ENCODE data around the gene ZNF581. TPM values are rescaled to one million over a fixed set of nuclear protein-coding genes. Genes with fewer than 3 reads are reported as not detected.

Gene ZNF581
- total RNA-seq, 1 experiment from 2014 or later, result 39.0 TPM

- H3K36me3 ChIP-seq (ENCODE audit: control insufficient read depth, insufficient read depth, low read length), result peaks cover 25% of the 10 kb centered on the region
- no TSS peak for BruUV-seq (replicated peaks)
- TF ChIP-seq TCF7L2 (IDR thresholded peaks at IDR 0.05; ENCODE audit: low read depth, low read length) (no peak), POLR2AphosphoS5 (IDR thresholded peaks at IDR 0.05; ENCODE audit: low read depth, low read length) (no peak)
- ATAC-seq, result no peak
- H3K4me3 ChIP-seq (ENCODE audit: low read depth in 2 of 2, low read length in 2 of 2), result peak overlapping the region in 1 of 2 experiments; percentile 23; a peak in 1 of 4 replicates
- H3K4me1 ChIP-seq (ENCODE audit: control insufficient read depth, insufficient read depth, low read length), result peaks cover 77% of the 10 kb centered on the region
- no peaks in the 10 kb centered on the region for H3K9me3 ChIP-seq (ENCODE audit: control insufficient read depth, insufficient read depth, low read depth, low read length)
- peak overlapping the region; percentile 96 for H3K27ac ChIP-seq (ENCODE audit: low read length)
- ChIA-PET CTCF (interaction anchor here (2.3 kb wide), 1 partner anchor 16 kb away, joined by 7 read pairs; no protein-coding TSS in a partner anchor), POLR2A (no interaction called here)
- in situ Hi-C loops (cut with HindIII; ENCODE audit: low pct_unique_long_range_greater_than_20kb, low sequenced_read_pairs) (no loop called here), intact Hi-C loops (cut with micrococcal nuclease; ENCODE audit: unreplicated experiment) (no loop called here)
- H3K27me3 ChIP-seq (ENCODE audit: control insufficient read depth, insufficient read depth, low read length), result no peaks in the 10 kb centered on the region
- no peak for DNase-seq (ENCODE audit: low read depth, low spot score)
Measured at GRCh38 chr19:55673465-55673864, 30.0 kb downstream of the ZNF581 start.

- ATAC-seq (no peak), DNase-seq (ENCODE audit: low read depth, low spot score) (no peak)
- BruUV-seq (replicated peaks), result no TSS peak
- Histone ChIP-seq H3K4me3 (ENCODE audit: low read depth in 2 of 2, low read length in 2 of 2) (peak overlapping the region; percentile 64 to 94), H3K27me3 (ENCODE audit: control insufficient read depth, insufficient read depth, low read length) (no peaks in the 10 kb centered on the region), H3K9me3 (ENCODE audit: control insufficient read depth, insufficient read depth, low read depth, low read length) (no peaks in the 10 kb centered on the region), H3K27ac (ENCODE audit: low read length) (peak overlapping the region; percentile 96), H3K4me1 (ENCODE audit: control insufficient read depth, insufficient read depth, low read length) (peaks cover 77% of the 10 kb centered on the region), H3K36me3 (ENCODE audit: control insufficient read depth, insufficient read depth, low read length) (peaks cover 26% of the 10 kb centered on the region)
- POLR2A ChIA-PET, result interaction anchor here (0.6 kb wide), 1 partner anchor 20 kb away, joined by 7 read pairs; the partner anchor contains the start of gene U2AF2
- CTCF ChIA-PET, result interaction anchor here (0.6 to 2.3 kb wide), 2 partner anchors 17 to 77 kb away, joined by 3 to 7 read pairs; no protein-coding TSS in a partner anchor
- intact Hi-C loops (cut with micrococcal nuclease; ENCODE audit: unreplicated experiment) (no loop called here), in situ Hi-C loops (cut with HindIII; ENCODE audit: low pct_unique_long_range_greater_than_20kb, low sequenced_read_pairs) (no loop called here)
- TF ChIP-seq TCF7L2 (IDR thresholded peaks at IDR 0.05; ENCODE audit: low read depth, low read length) (no peak), SIN3A (IDR thresholded peaks at IDR 0.05; ENCODE audit: borderline replicate concordance, insufficient read depth, low read depth, low read length) (no peak), REST (IDR thresholded peaks at IDR 0.05; ENCODE audit: insufficient read depth in 1 of 2, low read depth in 2 of 2, low read length in 1 of 2) (no peak), POLR2AphosphoS5 (IDR thresholded peaks at IDR 0.05; ENCODE audit: low read depth, low read length) (no peak)
- TF ChIP-seq, protein P1, sequence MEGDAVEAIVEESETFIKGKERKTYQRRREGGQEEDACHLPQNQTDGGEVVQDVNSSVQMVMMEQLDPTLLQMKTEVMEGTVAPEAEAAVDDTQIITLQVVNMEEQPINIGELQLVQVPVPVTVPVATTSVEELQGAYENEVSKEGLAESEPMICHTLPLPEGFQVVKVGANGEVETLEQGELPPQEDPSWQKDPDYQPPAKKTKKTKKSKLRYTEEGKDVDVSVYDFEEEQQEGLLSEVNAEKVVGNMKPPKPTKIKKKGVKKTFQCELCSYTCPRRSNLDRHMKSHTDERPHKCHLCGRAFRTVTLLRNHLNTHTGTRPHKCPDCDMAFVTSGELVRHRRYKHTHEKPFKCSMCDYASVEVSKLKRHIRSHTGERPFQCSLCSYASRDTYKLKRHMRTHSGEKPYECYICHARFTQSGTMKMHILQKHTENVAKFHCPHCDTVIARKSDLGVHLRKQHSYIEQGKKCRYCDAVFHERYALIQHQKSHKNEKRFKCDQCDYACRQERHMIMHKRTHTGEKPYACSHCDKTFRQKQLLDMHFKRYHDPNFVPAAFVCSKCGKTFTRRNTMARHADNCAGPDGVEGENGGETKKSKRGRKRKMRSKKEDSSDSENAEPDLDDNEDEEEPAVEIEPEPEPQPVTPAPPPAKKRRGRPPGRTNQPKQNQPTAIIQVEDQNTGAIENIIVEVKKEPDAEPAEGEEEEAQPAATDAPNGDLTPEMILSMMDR (IDR thresholded peaks at IDR 0.05), result no peak
Measured at GRCh38 chr19:55673889-55674288, 30.4 kb downstream of the ZNF581 start.

DNA sequence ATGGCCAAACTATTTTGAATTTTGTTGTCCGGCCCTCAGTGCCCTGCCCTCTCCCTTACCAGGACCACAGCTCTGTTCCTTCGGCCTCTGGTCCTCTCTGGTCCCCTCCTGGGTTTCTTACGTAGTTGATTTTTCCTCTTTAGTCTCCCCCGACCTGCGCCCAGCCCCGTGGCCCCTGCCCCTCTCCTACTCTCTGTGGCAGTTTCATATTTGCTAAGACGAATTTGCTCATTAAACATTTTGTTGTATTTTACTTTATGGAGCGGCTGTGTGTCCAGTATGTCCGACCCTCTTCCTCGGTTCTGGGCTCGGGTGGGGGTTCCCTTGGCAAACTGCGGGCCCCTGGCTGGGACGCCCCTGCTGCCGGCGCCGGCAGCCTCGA lies 31.0 kb downstream of the ZNF581 start:
- BruUV-seq (replicated peaks), result no TSS peak
- DNase-seq (ENCODE audit: low read depth, low spot score) (no peak), ATAC-seq (peak; percentile 3; the same call in 1 of the 2 replicates)
- CTCF ChIA-PET, result interaction anchor here (0.6 kb wide), 1 partner anchor 77 kb away, joined by 3 read pairs; no protein-coding TSS in a partner anchor
- Histone ChIP-seq H3K27me3 (ENCODE audit: control insufficient read depth, insufficient read depth, low read length) (no peaks in the 10 kb centered on the region), H3K9me3 (ENCODE audit: control insufficient read depth, insufficient read depth, low read depth, low read length) (no peaks in the 10 kb centered on the region), H3K27ac (ENCODE audit: low read length) (peak overlapping the region; percentile 83), H3K36me3 (ENCODE audit: control insufficient read depth, insufficient read depth, low read length) (peaks cover 26% of the 10 kb centered on the region), H3K4me3 (ENCODE audit: low read depth in 2 of 2, low read length in 2 of 2) (peak overlapping the region; percentile 64 to 94), H3K4me1 (ENCODE audit: control insufficient read depth, insufficient read depth, low read length) (peaks cover 77% of the 10 kb centered on the region)
- intact Hi-C loops (cut with micrococcal nuclease; ENCODE audit: unreplicated experiment), result no loop called here
- POLR2A ChIA-PET, result interaction anchor here (0.6 to 0.7 kb wide), 5 partner anchors 15 to 1800 kb away, joined by 3 to 7 read pairs (median 4); partner anchors contain the start of gene U2AF2
- TF ChIP-seq REST (IDR thresholded peaks at IDR 0.05; ENCODE audit: insufficient read depth in 1 of 2, low read depth in 2 of 2, low read length in 1 of 2) (no peak), SIN3A (IDR thresholded peaks at IDR 0.05; ENCODE audit: borderline replicate concordance, insufficient read depth, low read depth, low read length) (no peak), POLR2AphosphoS5 (IDR thresholded peaks at IDR 0.05; ENCODE audit: low read depth, low read length) (no peak), TCF7L2 (IDR thresholded peaks at IDR 0.05; ENCODE audit: low read depth, low read length) (no peak)
- TF ChIP-seq, protein P1 (IDR thresholded peaks at IDR 0.05), result no peak
- in situ Hi-C loops (cut with HindIII; ENCODE audit: low pct_unique_long_range_greater_than_20kb, low sequenced_read_pairs), result no loop called here
